AG10803 (cell line): ENCODE results near the gene USP44.
"Not testable (repeated sequence)": the region's sequence is repeated elsewhere in the genome, so short reads cannot be mapped to it uniquely, and the experiment has no call there.

Experiments used
- DNase-seq: peaks from one replicate; pipeline ENCODE4 v3.0.0; 2010; ENCODE audit warnings: low read depth
- H3K4me3 ChIP-seq: 2 replicates; pipeline ENCODE4 v1.5.1; 2011; ENCODE audit warnings: mild to moderate bottlenecking, low read length, control low read depth
- TF ChIP-seq, protein P1 (sequence below): conservative IDR thresholded peaks from 2 replicates; pipeline ENCODE4 v1.5.1; 2011; ENCODE audit warnings: mild to moderate bottlenecking, low read length, control low read depth, inconsistent platforms

The USP44 gene

DNA sequence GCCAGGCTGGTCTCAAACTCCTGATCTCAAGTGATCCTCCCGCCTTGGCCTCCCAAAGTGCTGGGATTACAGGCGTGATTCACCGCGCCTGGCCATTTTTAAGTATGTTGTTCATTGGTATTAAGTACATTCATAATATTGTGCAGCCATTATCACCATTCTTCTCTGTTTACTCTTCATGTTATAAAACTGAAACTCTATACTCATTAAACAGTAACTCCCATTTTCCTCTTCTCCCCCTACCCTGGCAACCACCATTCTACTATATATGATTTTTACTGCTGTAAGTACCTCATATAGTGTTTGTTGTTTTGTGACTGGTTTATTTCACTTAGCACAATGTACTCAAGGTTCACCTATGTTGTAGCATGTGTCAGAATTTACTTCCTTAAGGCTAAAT, 54.2 kb downstream of the USP44 start:
- TF ChIP-seq, protein P1, sequence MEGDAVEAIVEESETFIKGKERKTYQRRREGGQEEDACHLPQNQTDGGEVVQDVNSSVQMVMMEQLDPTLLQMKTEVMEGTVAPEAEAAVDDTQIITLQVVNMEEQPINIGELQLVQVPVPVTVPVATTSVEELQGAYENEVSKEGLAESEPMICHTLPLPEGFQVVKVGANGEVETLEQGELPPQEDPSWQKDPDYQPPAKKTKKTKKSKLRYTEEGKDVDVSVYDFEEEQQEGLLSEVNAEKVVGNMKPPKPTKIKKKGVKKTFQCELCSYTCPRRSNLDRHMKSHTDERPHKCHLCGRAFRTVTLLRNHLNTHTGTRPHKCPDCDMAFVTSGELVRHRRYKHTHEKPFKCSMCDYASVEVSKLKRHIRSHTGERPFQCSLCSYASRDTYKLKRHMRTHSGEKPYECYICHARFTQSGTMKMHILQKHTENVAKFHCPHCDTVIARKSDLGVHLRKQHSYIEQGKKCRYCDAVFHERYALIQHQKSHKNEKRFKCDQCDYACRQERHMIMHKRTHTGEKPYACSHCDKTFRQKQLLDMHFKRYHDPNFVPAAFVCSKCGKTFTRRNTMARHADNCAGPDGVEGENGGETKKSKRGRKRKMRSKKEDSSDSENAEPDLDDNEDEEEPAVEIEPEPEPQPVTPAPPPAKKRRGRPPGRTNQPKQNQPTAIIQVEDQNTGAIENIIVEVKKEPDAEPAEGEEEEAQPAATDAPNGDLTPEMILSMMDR = no peak
- DNase-seq = no peak
- H3K4me3 ChIP-seq = no peak overlapping the region

DNA sequence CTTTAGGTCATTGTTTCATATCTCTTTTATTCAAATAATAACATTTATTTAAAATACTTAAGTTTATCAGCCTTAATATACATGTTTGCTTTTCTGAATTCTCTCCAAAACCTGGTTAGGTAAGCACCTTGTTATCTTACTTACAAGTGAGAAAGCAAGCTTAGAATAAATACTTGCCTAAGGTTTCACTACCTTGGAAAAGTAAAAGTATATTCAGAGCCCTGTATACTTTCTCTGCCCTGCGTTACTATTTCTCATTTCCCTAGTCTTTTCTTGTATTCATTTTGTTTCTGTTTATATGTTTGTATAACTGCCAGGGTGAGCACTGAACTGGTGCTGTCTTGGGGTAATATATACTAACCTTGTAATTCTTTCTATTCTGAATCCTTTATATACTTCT, 55.8 kb downstream of the USP44 start:
- TF ChIP-seq, protein P1 = no peak

GRCh38 chr12:95494888-95495287, 56.4 kb downstream of the USP44 start:
- no peak overlapping the region for H3K4me3 ChIP-seq
- DNase-seq = no peak
- TF ChIP-seq, protein P1 = no peak

More for the DNA sequence above, 55.8 kb downstream of the USP44 start:
- no peak for DNase-seq
- no peak overlapping the region for H3K4me3 ChIP-seq

DNA sequence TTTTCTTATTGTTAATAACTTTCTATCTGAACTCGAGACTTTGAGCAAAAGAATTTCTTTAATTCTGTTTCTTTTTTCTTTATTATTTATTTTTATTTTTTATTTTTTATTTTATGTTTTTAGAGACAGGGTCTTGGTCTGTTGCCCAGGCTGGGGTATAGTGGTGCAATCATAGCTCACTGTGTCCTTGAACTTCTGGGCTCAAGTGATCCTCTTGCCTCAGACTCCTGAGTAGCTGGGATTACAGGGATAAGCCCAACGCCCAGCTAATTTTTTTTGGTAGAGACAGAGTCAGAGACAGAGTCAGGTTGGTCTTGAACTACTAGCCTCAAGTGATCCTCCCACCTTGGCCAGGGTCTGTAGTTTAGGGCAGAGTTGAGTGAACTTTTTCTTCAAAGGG, 58.8 kb downstream of the USP44 start:
- TF ChIP-seq, protein P1 = no peak
- H3K4me3 ChIP-seq = no peak overlapping the region
- DNase-seq = no peak

DNA sequence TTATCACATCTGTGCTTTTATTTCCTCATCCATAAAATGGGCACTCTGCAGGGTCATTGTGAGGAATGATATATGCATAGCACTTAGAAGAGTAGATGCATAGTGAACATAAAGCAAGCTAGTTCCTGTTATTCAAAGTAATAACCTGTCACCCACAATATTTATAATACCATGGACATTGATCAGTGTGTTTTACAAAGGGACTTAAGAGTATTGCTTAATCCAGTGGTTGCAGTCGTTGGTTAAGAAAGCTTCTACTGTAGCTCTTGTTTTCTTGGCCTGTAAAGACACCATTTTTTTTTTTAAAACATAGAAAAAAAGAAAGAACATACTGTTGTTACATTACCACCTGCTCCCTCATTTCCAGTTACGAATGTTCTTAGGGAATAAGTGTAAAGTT, 64.3 kb downstream of the USP44 start:
- peak; percentile 1 for DNase-seq
- TF ChIP-seq, protein P1 = no peak
- no peak overlapping the region for H3K4me3 ChIP-seq

DNA sequence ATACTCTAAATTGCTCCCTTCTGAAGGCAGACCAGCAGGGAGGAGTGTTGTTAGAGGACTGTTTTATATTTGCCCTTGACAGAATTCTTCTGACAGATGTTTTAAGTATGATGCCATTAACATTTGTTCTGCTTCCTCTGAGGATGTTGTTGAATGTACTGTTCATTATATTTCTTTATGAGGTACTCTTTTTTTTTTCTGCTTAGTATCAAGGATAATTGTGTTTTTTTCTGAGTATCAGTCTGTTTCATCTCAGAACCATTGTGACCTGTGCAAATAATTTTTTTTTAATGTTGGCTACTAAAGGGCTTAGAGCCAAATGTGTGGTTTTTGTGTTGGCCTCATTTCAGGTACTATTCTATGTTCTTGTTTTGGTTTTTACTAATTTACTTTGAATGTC, 66.8 kb downstream of the USP44 start:
- TF ChIP-seq, protein P1 = no peak
- no peak overlapping the region for H3K4me3 ChIP-seq
- DNase-seq = peak; percentile 30

GRCh38 chr12:95482564-95482963, 68.7 kb downstream of the USP44 start:
- not testable (repeated sequence) for H3K4me3 ChIP-seq, DNase-seq

DNA sequence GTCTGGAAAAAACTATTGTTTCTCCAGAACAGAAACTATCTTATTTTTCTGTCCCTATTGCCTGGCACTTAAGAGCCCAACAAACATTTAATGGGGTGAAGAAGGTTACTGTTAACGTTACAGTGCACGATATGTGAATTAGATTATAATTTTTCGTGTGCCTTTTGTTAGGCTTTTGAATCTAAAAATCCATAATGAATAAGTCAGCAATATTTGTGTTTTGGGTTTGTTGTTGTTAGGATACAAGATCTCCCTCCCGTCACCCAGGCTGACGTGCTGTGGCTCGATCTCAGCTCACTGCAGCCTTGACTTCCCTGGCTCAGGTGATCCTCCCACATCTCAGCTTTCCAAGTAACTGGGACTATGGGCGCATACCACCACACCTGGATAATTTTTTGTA, 69.4 kb downstream of the USP44 start:
- TF ChIP-seq, protein P1 = no peak

More for the DNA sequence above, 69.4 kb downstream of the USP44 start:
- DNase-seq = no peak
- H3K4me3 ChIP-seq = no peak overlapping the region
